ENCODE measurements around the gene EFTUD2. TPM values are rescaled to one million over a fixed set of nuclear protein-coding genes. Genes with fewer than 3 reads are reported as not detected.
A peak's percentile ranks its signal among the peaks of the same experiment; 100 is the strongest.

EFTUD2 gene
- total RNA-seq, 1 donor from 2014 or later, result 192 TPM

- TF ChIP-seq CTCF (conservative IDR thresholded peaks at IDR 0.05), result no peak
- peaks cover 24% of the 10 kb centered on the region for H3K27me3 Mint-ChIP-seq (ENCODE audit: low read depth)
- H3K4me1 Mint-ChIP-seq, result peaks cover 26% of the 10 kb centered on the region
- peak overlapping the region; percentile 56 for H3K4me3 Mint-ChIP-seq
- DNase-seq (ENCODE audit: low read depth, low spot score), result no peak
- H3K9me3 Mint-ChIP-seq, result no peaks in the 10 kb centered on the region
- no peak overlapping the region for H3K27ac Mint-ChIP-seq (ENCODE audit: unreplicated experiment)
- no peaks in the 10 kb centered on the region for H3K36me3 Mint-ChIP-seq (ENCODE audit: low read depth)
Measured at GRCh38 chr17:44912763-44913544, 13.7 kb upstream of the EFTUD2 start.

DNA sequence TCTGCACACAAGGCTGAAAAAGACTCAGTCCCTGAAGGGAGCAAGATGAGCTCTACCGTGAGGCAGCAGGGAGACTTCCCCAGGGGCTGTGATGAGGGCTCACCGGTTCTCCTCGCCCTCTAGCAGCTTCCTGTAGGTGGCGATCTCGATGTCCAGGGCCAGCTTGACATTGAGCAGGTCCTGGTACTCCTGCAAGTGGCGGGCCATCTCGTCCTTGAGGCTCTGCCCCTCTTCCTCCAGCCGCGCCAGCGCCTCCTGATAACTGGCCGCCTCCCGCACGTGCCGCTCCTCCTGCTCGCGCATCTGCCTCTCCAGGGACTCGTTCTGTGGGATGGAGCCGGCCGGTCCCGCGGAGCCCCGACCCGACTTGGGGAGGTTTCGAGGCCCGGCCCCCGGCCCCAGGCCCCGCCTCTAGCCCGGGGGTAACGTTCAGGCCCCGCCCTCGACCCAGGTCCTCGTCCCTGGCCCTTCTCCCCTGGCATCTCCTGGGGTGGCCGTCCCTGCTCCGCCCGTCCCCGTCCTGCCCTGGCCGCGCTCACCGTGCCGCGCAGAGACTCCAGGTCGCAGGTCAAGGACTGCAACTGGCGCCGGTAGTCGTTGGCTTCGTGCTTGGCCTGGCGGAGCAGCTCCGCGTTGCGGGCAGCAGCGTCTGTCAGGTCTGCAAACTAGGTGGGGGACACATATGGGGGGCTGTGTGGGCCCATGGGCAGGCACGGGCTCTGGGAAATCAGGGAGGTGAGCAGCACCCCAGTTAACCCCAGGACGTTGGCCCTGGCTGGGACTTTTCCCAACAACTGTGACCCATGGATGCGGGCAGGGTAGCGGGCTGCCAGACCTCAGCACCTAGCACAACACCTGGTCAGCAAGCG lies 12.1 kb upstream of the EFTUD2 start:
- peak; percentile 68 for TF ChIP-seq CTCF (conservative IDR thresholded peaks at IDR 0.05)
- peak; percentile 65 for DNase-seq (ENCODE audit: low read depth, low spot score)
- Mint-ChIP-seq H3K27ac (ENCODE audit: unreplicated experiment) (no peak overlapping the region), H3K9me3 (no peaks in the 10 kb centered on the region), H3K4me3 (peak overlapping the region; percentile 15), H3K27me3 (ENCODE audit: low read depth) (peaks cover 24% of the 10 kb centered on the region), H3K36me3 (ENCODE audit: low read depth) (no peaks in the 10 kb centered on the region), H3K4me1 (peaks cover 24% of the 10 kb centered on the region)

DNA sequence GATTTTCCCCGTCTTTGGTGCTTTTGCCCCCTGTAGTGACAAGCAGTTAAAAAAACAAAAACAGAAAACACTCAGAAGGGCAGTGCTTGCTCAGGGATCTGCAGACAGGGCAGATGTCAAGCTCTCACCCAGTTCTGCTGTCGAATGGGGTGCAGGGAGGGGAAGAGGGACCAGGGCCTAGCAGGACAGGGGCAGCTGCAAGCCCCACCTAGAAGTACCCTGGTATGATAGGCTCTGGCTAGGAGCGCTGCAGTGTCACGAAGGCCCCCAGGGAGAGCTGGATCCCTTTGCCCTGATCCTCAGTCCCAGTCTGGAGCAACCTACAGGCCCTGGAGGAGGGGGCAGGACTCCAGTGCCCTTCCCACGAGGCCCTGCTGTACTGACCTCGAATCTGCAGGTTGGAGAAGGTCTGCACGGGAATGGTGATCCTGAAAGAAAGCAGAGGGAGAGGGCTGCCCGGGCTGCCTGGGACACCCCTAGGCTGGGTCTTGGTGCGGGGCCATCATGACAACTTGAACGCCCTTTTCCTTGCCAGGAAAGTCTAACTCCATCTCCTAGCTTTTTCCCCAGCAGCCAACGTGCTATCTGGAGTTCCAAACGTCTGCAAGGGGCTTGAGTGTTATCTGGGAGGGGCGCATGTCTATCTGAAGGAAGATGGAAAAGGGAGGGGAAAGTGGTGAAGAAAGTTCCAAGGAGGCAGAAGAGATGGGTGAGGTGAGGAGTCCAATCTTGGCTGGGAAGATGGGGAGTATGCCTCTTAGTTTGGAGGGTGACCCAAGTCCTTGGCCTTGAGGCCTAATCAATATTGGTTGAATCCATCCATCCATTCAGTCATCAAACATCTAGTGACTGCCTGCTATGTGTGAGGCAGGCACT lies 11.2 kb upstream of the EFTUD2 start:
- no peaks in the 10 kb centered on the region for H3K9me3 Mint-ChIP-seq
- TF ChIP-seq CTCF (conservative IDR thresholded peaks at IDR 0.05), result no peak
- H3K4me1 Mint-ChIP-seq, result peaks cover 22% of the 10 kb centered on the region
- H3K4me3 Mint-ChIP-seq, result no peak overlapping the region
- no peak overlapping the region for H3K27ac Mint-ChIP-seq (ENCODE audit: unreplicated experiment)
- H3K27me3 Mint-ChIP-seq (ENCODE audit: low read depth), result peaks cover 24% of the 10 kb centered on the region
- H3K36me3 Mint-ChIP-seq (ENCODE audit: low read depth), result no peaks in the 10 kb centered on the region
- DNase-seq (ENCODE audit: low read depth, low spot score), result no peak

DNA sequence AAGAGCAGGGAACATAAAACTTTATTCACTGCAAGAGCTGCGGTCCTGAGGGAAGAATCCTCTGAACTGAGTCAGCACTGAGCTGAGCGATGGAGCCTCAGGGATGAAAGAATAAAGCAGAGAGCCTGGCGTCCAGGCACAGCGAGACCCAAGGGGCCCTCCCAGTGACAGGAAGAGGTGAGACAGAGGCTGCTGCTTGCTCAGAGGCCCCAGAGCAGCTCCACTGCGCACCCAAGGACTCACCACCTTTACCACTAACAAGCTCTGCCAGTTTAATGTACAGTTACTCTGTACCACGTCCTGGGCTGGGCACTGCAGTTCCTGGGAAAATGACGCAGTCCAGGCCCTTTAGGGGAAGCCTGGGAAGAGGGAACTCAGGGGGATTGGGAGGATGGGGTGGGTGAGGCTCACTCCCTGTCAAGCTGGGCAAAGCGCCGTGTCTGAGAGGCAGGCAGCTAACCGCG lies 10.5 kb upstream of the EFTUD2 start:
- peaks cover 24% of the 10 kb centered on the region for H3K27me3 Mint-ChIP-seq (ENCODE audit: low read depth)

More for the DNA sequence above, 10.5 kb upstream of the EFTUD2 start:
- Mint-ChIP-seq H3K36me3 (ENCODE audit: low read depth) (no peaks in the 10 kb centered on the region), H3K4me1 (peaks cover 27% of the 10 kb centered on the region), H3K27ac (ENCODE audit: unreplicated experiment) (no peak overlapping the region), H3K9me3 (no peaks in the 10 kb centered on the region), H3K4me3 (no peak overlapping the region)
- no peak for TF ChIP-seq CTCF (conservative IDR thresholded peaks at IDR 0.05)
- no peak for DNase-seq (ENCODE audit: low read depth, low spot score)

All from neural crest cell (in vitro differentiated cells).